GM21786 (cell line): Measurements from ENCODE around the gene RIC8B.

Experiments
- ATAC-seq: cut with Tn5 transposase; IDR thresholded peaks from one replicate; pipeline ENCODE4 v1.9.1; 2021; ENCODE audit not compliant: unreplicated experiment

The RIC8B gene

DNA sequence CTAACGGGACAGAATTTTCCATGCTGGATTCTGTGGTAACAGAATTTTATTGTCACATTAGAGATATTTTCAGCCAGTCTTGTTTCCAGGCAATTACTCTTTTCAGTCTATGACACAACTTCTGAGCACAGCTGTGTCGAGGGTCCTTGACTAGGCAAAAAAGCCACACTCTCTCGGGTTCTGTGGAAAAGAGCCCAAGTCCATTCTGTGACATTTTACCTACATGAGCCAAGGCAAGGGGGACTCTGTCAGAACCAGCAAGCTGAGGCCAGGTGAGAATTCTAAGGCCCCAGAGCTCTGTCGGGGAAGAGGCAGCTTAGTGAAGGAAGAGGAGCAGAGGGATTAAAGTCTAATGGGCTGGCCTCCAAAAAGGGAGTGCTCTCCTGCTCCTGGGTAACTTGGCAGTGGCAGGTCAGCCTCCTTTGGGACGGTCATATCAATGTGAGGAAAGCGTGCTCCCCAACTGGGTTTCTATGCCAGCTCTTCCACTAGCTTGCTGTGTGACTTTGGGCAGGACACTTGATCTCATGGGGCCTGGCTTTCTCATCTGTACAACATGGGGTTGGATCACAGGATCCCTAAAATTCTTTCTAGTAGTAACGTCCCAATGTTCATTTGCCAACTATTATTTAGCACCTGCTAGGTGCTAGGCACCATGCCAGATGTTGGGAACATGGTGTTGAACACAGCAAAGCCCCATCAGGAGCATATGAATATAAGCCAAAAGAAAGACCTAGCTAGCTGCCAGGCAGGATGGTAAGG, 16.0 kb upstream of the RIC8B start:
- no peak for ATAC-seq

- peak; percentile 30 for ATAC-seq
Measured at GRCh38 chr12:106759526-106760183, 14.8 kb upstream of the RIC8B start.

- peak; percentile 99 for ATAC-seq
Measured at GRCh38 chr12:106760184-106760531, 14.3 kb upstream of the RIC8B start.

DNA sequence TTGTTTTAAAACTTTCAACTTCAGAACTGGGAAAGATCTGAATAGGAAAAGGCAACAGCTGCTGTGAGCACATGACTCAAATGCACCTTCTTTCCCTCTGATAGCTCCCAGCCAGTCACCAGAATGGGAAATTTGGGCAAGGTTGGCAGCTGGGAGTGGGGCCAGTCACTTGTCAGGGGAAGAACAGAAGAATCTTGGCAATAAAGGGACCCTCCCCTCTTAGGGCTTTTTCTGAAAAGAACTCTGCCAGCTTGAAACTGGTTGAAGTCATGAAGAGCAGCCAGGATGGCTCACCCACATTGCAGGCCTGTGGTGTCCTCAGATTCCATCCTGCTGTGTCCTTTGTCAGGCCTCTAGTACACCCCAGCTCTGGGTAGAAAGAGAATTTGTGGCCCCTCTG, 10.3 kb upstream of the RIC8B start:
- no peak for ATAC-seq

DNA sequence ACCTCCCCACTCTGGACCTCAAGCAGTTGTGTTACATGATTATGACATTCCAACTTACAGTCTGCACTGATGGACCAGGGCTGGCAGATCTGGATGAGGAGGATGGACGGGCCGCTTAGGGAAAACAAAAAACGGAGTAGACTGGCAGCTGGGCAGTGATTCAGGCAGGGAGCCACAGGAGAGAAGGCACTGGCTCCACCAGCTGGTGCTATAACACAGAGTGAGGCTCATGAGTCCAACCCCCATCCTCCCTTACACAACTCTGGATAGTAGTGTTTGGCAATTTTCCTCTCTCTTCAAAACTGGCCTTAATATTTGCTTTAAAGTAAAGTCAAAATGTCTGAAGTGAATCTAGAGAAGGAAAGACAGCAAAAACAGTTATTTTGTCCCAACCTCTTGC, 9.7 kb upstream of the RIC8B start:
- ATAC-seq, result no peak

- ATAC-seq, result no peak
Measured at GRCh38 chr12:106766393-106766826, 8.1 kb upstream of the RIC8B start.

DNA sequence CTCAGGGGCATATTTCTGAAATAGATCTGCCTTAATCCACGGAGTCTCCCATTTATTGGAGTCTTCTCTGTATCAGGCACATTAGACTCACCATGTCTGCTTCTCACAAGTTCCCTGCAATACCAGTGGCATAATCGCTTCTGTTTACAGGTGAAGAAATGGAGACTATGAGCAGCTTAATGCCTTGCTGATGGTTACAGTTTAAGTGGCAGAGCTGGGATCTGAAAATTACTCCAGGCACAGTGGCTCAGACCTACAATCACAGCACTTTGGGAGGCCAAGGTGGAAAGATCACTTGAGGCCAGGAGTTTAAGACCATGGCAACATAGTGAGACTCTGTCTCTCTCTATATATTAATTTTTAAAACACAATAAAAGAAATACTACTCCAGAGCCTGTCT, 7.3 kb upstream of the RIC8B start:
- ATAC-seq, result no peak

- ATAC-seq, result no peak
Measured at GRCh38 chr12:106767954-106768822, 6.3 kb upstream of the RIC8B start.

DNA sequence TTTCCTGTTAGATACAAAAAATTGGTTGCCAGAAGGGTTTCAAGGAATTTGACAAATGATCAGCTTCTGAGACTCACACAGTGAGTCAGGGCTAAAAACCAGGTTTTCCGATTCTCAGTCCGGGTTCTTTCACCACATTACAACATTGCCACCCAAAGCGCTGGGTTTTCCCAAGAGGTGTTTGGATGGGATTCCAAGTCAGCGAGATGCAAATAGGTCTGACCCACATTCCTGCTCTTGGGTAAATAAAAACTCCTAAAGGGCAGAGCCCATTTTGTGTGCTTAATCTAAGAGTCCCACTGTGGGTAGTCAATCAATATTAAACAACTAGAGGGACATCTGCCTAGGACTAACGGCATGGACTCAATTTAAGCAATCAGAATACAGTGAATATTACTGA, 5.4 kb upstream of the RIC8B start:
- no peak for ATAC-seq

GRCh38 chr12:106769546-106769945, 4.9 kb upstream of the RIC8B start:
- no peak for ATAC-seq

- no peak for ATAC-seq
Measured at GRCh38 chr12:106771425-106771824, 3.1 kb upstream of the RIC8B start.

DNA sequence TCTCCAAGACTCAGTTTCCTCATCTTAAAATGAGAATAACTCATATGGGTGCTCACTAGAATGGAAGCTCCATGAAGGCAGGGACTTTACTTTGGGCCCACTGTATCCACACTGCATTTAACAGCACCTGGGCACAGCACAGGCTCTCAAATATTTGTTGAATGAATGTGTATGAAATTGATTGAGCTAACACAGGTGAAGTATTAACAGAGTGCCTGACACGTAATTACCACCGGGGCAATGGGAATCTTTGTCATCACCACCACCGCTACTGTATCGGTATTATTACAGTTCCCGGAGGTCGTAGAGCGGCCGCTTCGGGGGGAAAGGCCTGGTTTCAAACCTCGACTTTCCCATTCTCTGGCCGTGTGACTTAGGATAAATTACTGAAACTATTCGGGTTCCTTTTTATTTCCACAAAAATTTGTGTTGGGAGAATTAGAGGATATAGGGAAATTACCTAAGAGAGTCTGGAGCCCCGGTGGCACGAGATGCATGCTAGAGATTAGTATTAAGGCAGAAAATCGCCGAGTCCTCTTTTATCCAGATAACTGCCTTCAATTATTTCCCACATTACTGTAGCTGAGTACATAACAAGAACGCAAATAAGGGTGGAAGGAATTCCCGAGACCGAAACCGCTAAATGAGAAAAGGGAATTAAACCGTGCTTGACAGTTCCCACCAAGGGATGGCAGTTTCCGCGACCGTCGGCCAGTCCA, 1.0 kb upstream of the RIC8B start:
- ATAC-seq, result no peak

- peak; percentile 2 for ATAC-seq
Measured at GRCh38 chr12:106774808-106775524, 484 bp downstream of the RIC8B start.

GRCh38 chr12:106776897-106777296, 2.4 kb downstream of the RIC8B start:
- no peak for ATAC-seq

DNA sequence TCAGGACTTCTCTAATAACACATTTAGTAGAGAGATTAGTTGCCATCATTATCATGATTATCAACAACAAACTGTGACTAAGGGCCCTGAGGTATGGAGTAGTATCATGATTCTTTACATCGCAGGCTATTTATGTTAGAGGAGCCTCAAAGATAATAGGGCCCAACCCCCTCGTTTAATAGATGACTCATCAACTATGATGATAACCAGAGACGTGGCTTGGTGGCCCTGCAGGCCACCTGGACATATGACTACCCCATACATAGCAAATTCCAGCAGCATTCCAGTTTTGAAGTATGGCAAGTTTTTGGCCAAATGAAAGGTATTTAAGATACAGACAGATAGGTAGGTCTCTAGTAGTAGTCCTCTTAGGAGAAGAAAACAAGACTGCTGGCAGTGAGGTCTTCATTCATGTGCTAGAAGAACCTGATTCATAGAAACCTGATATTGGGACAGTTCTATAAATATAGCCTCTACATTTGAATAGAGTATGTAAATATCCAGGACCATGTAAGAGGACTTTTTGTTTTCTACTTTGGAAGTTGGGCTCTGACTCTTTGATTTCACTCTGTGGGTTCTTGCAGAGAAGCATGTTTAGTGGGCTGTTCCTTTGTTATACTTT, 5.6 kb downstream of the RIC8B start:
- ATAC-seq, result no peak

DNA sequence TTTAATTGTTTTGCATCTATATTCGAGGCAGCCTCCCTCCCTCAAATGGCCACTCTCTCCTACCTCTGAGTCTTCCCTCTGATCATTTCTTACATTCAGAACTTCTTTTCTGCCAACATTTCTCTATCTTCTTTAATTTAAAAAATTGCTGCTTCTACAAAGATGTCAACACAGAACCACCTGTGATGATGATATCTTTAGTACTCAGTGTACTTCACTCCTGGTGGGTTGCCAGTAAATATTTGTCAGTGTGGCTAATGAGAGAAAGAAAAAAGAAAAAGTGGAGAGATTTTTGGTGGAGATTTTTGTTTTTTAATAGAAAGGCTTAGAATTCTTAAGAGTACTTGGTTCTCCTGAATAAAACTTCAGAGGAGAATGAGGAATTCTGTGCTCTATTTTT, 8.1 kb downstream of the RIC8B start:
- ATAC-seq, result no peak

DNA sequence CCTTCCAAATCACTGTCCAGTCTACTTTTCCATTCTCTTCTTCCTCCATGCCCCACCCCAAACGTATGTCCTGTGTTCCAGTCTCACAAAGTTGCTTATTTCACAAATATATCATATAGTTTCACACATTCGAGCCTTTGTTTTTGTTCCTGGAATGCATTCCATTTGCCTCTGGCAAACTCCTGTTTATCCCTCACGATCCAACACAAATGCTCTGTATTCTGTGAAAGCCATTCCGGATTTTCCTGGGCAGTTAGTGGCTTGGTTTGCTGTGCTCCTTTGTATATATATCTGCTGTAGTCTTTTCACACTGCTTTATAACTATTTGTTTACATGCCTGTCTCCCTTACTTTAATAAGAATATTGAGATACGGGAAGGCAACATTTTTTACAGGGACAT, 9.0 kb downstream of the RIC8B start:
- no peak for ATAC-seq

DNA sequence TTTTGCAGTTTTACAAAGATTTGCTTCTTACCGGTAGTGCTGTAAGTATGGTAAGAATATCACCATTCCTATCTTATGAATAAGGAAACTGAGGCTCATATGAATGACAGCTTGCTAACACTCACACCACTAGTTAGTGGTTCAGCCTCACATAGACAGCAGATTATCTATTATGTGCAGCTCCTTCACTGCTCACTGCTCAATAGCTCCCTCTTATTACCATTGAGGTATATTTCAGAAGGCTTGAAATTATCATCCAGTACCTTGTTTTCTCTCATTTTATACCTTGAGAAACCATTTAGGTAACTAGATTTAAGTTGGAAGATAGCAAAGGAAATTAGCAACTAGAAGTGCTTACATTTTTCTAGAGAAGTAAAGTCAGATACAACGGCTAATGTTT, 15.5 kb downstream of the RIC8B start:
- no peak for ATAC-seq

DNA sequence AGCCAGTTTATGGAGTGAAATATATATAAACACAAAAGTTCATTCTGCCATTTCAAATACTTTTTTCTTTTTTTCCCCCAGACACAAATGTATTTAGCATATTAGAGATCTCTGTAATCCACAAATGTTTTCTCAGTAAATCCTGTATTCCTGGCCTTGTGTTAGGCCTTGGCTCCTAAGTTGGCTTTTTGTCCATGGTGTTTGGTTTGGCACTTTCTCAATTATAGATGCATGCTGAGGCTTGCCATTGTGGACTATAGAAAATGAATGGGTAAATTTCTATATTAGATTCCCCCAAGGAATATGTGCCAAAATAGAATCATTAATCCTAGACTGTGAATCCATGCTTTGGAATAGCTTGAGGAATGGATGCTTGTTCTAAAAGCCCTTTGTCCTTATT, 17.0 kb downstream of the RIC8B start:
- no peak for ATAC-seq

GRCh38 chr12:106794369-106794768, 19.9 kb downstream of the RIC8B start:
- no peak for ATAC-seq
